Gastroesophageal sphincter (tissue), 4 donors: ENCODE results near the gene PABPC5. TPM values are rescaled to one million over a fixed set of nuclear protein-coding genes. Genes with fewer than 3 reads are reported as not detected.

Experiments used
- ATAC-seq: fragments of 150-250 bp; one replicate; pipeline ENCODE4 v1.9.1; 2016; ENCODE audit warnings: mild to moderate bottlenecking, moderate library complexity
- H3K27ac ChIP-seq, 4 donors: fragments of 200-600 bp; sonication (generic) in 3 of 4; 1 replicate in 3 of 4; 2 replicates in 1 of 4; pipeline ENCODE4 v1.5.1; 2016 to 2019
- H3K27me3 ChIP-seq: fragments of 200-600 bp; sonication (generic); one replicate; pipeline ENCODE4 v1.5.1; 2019
- H3K36me3 ChIP-seq, 2 donors: fragments of 200-600 bp; sonication (generic); one replicate each; pipeline ENCODE4 v1.5.1; 2019; ENCODE audit warnings: control low read depth in 1 of 2
- H3K4me1 ChIP-seq, 3 donors: fragments of 200-600 bp; sonication (generic); 1 replicate in 2 of 3; 2 replicates in 1 of 3; pipeline ENCODE4 v1.5.1; 2016 to 2019; ENCODE audit warnings: control low read depth in 2 of 3
- H3K4me3 ChIP-seq, 2 donors: fragments of 200-600 bp; sonication (generic); one replicate each; pipeline ENCODE4 v1.5.1; 2019; ENCODE audit warnings: mild to moderate bottlenecking in 1 of 2, moderate library complexity in 1 of 2
- H3K9me3 ChIP-seq, 3 donors: fragments of 200-600 bp; sonication (generic); one replicate each; pipeline ENCODE4 v1.5.1; 2017 to 2019; ENCODE audit warnings: control low read depth in 2 of 3
- EP300 ChIP-seq: sonication (generic); formaldehyde crosslinking; IDR thresholded peaks from one replicate; pipeline ENCODE4 v1.6.1; 2017; ENCODE audit warnings: antibody characterized with exemption, mild to moderate bottlenecking
- POLR2A ChIP-seq, 2 donors: fragments of 450-650 bp; IDR thresholded peaks; one replicate each; pipeline ENCODE4 v1.6.1; 2017; ENCODE audit warnings: antibody characterized with exemption in 2 of 2, mild to moderate bottlenecking in 2 of 2, moderate library complexity in 1 of 2
- POLR2AphosphoS5 ChIP-seq: sonication (generic); formaldehyde crosslinking; IDR thresholded peaks from one replicate; pipeline ENCODE4 v1.6.1; 2017; ENCODE audit warnings: antibody characterized with exemption
- WGBS, 2 donors: methylation state at CpG; one replicate each; pipeline ENCODE4 v1.1.5; 2018; ENCODE audit warnings: low coverage in 1 of 2; 5-methylcytosine and 5-hydroxymethylcytosine counted together
- small RNA-seq, 4 donors: library from RNA; depleted of rRNA; stranded (forward); fragments of <200 nt; gene quantifications; one replicate each; pipeline ENCODE3, GENCODE V24; 2016
- total RNA-seq, 4 donors: library from RNA; depleted of rRNA; stranded (reverse); fragments of >200 nt; gene quantifications; one replicate each; pipeline ENCODE4 v1.1.0, GENCODE V29; 2016
- TF ChIP-seq, protein P1 (sequence below), 4 experiments: fragments of 200-600 bp in 2 of 4; fragments of 450-650 bp in 2 of 4; sonication (generic) in 1 of 4; IDR thresholded peaks; one replicate each; pipeline ENCODE4 v1.5.1; 2017 to 2019; ENCODE audit warnings: antibody characterized with exemption in 4 of 4, mild to moderate bottlenecking in 2 of 4, moderate library complexity in 2 of 4

The PABPC5 gene
- 1 to 10 TPM; 4.6 to 6.5 (median 6.0) TPM for total RNA-seq

DNA sequence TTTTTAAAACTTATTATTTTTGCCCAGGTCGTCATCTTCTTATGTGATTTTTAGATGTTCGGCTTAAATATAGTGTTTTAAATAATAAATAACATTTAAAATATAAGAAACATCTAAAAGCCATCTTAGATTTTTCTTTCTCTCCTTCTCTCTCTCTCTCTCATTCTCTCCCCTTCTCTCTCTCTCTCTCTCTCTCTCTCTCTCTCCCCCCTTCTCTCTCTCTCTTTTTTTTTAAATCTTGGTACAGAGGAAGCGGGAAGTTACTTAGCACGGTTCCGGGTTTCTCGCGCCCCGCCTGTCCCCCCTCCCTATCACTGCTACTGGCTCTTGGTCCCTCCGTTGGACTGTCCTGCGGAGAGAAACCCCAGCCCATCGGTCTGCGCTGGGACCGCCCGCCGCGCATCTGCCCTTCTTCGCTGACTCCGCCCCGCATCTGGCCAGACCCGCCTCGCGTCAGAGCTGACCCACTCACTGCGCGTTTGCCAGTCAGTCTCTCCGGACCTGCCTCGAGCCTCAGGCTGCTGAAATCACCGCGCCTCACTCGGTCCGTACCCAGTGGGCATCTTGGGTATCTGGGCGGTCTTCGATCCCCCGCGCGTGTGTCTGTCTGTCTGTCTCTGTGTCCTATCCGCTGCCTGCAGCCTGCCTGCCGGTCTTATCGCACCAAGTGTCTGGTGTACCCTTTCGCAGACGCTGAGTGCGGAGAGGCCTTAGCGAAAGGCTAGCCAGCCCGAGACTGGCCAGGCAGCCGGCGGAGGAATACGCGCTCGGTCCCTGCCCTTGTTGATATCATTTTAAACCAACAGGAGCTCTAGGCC, at the start of gene PABPC5:
Gene PABPC5 (plus strand): TSS at position 489 of the 818 bp plus-strand sequence. CDS start 739 bp downstream, outside the sequence.
- no peaks in the 10 kb centered on the region for H3K27me3 ChIP-seq
- 38 to 53% methylated on average over 2 of the region's 48 CpGs for WGBS, 2 donors
- H3K4me3 ChIP-seq = peak within 1 kb of the TSS; percentile 56 to 73
- H3K36me3 ChIP-seq = no peaks in the 10 kb centered on the region
- peaks cover 0 to 11% (median 0%) of the 10 kb centered on the region in 3 donors for H3K4me1 ChIP-seq
- H3K9me3 ChIP-seq = no peaks in the 10 kb centered on the region
- ATAC-seq = peak; percentile 98
- TF ChIP-seq POLR2A (IDR thresholded peaks at IDR 0.05) = peak; percentile 64 to 69
- no peak for TF ChIP-seq EP300
- peak; percentile 91 for TF ChIP-seq POLR2AphosphoS5
- TF ChIP-seq, protein P1, sequence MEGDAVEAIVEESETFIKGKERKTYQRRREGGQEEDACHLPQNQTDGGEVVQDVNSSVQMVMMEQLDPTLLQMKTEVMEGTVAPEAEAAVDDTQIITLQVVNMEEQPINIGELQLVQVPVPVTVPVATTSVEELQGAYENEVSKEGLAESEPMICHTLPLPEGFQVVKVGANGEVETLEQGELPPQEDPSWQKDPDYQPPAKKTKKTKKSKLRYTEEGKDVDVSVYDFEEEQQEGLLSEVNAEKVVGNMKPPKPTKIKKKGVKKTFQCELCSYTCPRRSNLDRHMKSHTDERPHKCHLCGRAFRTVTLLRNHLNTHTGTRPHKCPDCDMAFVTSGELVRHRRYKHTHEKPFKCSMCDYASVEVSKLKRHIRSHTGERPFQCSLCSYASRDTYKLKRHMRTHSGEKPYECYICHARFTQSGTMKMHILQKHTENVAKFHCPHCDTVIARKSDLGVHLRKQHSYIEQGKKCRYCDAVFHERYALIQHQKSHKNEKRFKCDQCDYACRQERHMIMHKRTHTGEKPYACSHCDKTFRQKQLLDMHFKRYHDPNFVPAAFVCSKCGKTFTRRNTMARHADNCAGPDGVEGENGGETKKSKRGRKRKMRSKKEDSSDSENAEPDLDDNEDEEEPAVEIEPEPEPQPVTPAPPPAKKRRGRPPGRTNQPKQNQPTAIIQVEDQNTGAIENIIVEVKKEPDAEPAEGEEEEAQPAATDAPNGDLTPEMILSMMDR (IDR thresholded peaks at IDR 0.05) = no peak
- peak within 1 kb of the TSS; percentile 84 to 85 (median 84) for H3K27ac ChIP-seq

DNA sequence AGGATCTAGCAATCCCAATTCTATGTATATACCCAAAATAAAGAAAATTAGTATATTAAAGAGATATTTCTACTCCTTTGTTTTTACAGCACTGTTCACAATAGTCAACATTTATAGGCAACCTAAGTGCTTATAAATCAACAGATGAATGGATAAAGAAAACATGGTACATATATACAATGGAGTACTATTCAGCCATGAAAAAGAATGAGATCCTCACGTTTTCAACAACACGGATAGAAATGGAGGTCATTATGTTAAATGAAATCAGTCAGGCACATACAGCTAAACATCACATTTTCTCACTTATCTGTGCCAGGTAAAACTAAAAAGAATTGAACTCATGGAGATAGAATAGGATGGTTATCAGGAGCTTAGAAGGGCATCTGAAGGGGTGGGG, 45.6 kb upstream of the PABPC5 start:
- no peak overlapping the region for H3K4me3 ChIP-seq
- no peaks in the 10 kb centered on the region for H3K36me3 ChIP-seq
- H3K4me1 ChIP-seq = no peaks in the 10 kb centered on the region
- H3K27ac ChIP-seq = no peak overlapping the region
- 69 to 93% methylated on average over 2 of the region's 2 CpGs for WGBS, 2 donors
- TF ChIP-seq POLR2A (IDR thresholded peaks at IDR 0.05) (no peak), POLR2AphosphoS5 (no peak), EP300 (no peak)
- TF ChIP-seq, protein P1 (IDR thresholded peaks at IDR 0.05) = no peak
- ATAC-seq = no peak
- no peaks in the 10 kb centered on the region for H3K9me3 ChIP-seq
- no peaks in the 10 kb centered on the region for H3K27me3 ChIP-seq

DNA sequence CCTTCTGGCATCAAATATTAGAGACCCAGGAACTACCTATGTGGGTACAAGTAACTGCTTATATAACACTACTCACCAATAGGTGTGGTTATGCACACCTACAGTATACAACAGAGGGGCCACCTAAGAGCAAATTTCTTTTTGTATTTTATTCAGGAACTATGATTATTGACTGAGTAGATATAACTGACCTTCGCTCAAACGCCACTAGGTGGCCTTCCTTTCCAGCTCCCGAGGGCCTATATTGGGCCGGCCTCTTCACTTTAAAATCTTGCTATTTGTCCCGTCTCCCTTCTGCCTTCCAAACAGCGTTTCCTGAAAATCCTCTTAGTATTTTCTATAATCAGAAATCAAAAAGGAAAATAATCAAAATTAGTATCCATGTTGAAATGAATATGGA, 19.9 kb upstream of the PABPC5 start:
- 9 to 27% methylated on average over 6 of the region's 6 CpGs for WGBS, 2 donors
- Histone ChIP-seq H3K9me3 (no peaks in the 10 kb centered on the region), H3K27ac (no peak overlapping the region), H3K27me3 (no peaks in the 10 kb centered on the region), H3K36me3 (no peaks in the 10 kb centered on the region), H3K4me1 (no peaks in the 10 kb centered on the region), H3K4me3 (no peak overlapping the region)
- TF ChIP-seq, protein P1 (IDR thresholded peaks at IDR 0.05) = peak in 2 of 4 experiments; percentile 16 to 57
- TF ChIP-seq EP300 = no peak
- peak; percentile 34 for ATAC-seq

DNA sequence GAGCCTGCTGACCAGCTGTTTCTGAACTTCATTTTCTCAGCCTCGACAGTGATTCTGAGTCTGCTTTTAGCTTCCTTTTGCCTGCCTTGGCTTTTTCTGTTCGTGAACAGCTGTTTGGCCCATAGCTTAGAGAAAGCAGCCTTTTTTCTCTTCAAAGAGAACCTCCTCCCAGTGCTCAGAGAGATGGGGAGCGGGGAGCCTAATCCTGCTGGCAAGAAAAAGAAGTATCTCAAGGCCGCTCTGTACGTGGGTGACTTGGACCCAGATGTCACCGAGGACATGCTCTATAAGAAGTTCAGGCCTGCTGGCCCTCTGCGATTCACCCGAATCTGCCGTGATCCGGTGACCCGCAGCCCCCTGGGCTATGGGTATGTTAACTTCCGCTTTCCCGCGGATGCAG, 756 bp downstream of the PABPC5 start:
- ATAC-seq = no peak
- TF ChIP-seq POLR2A (IDR thresholded peaks at IDR 0.05) = no peak
- TF ChIP-seq POLR2AphosphoS5 = no peak
- TF ChIP-seq EP300 = no peak
- TF ChIP-seq, protein P1 (IDR thresholded peaks at IDR 0.05) = no peak
- Histone ChIP-seq H3K27ac (peak overlapping the region; percentile 84 to 85 (median 84)), H3K4me3 (peak overlapping the region; percentile 56 to 73), H3K36me3 (no peaks in the 10 kb centered on the region), H3K4me1 (peaks cover 0 to 11% (median 0%) of the 10 kb centered on the region in 3 donors), H3K27me3 (no peaks in the 10 kb centered on the region), H3K9me3 (no peaks in the 10 kb centered on the region)
- 61% methylated on average over 6 of the region's 14 CpGs; no CpG with 5 or more reads in 1 of the 2 donors for WGBS, 2 donors

Small RNAs within 50 kb of the gene (small RNA-seq; reads per million reads assigned to genes)
- 0 reads per million in 4 donors for gene AL662874.1
